ENCODE measurements around the gene IRAK3. TPM values are rescaled to one million over a fixed set of nuclear protein-coding genes. Genes with fewer than 3 reads are reported as not detected.

The IRAK3 gene
- polyA plus RNA-seq, 1 donor from 2014 or later, result 0.31 TPM

DNA sequence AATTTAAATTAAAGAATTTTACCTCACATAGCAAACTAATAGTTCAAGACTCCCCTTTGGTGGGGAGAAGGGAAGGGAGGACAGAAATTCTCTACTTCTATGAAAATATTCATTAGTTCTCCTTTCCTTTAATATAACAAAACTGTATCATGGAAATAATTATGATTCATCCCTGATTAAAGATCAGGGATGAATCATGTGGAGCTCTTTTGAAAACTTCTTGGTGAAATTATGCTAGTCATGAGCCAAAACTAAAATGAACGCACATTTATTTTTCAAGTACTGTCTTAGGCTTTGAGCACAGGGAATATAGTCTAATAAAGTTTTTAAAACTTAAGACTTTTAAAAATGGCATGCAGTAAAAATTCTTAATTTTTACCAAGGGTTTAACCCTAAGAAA, 36.3 kb upstream of the IRAK3 start:
- H4K20me1 ChIP-seq (ENCODE audit: insufficient read depth), result no peaks in the 10 kb centered on the region
- H3K79me2 ChIP-seq (replicated peaks; ENCODE audit: insufficient read depth, low read length), result no peaks in the 10 kb centered on the region
- no peak overlapping the region for H3K27ac ChIP-seq (ENCODE audit: low read length)
- TF ChIP-seq TAF1 (IDR thresholded peaks at IDR 0.05; ENCODE audit: low read depth) (no peak), EZH2 (IDR thresholded peaks at IDR 0.05; ENCODE audit: borderline replicate concordance, insufficient read depth, low read length, poor library complexity, severe bottlenecking) (no peak), RAD21 (conservative IDR thresholded peaks at IDR 0.05) (no peak), POLR2AphosphoS5 (IDR thresholded peaks at IDR 0.05) (no peak), MXI1 (conservative IDR thresholded peaks at IDR 0.05; ENCODE audit: poor library complexity, severe bottlenecking) (no peak)
- TF ChIP-seq, protein P1, sequence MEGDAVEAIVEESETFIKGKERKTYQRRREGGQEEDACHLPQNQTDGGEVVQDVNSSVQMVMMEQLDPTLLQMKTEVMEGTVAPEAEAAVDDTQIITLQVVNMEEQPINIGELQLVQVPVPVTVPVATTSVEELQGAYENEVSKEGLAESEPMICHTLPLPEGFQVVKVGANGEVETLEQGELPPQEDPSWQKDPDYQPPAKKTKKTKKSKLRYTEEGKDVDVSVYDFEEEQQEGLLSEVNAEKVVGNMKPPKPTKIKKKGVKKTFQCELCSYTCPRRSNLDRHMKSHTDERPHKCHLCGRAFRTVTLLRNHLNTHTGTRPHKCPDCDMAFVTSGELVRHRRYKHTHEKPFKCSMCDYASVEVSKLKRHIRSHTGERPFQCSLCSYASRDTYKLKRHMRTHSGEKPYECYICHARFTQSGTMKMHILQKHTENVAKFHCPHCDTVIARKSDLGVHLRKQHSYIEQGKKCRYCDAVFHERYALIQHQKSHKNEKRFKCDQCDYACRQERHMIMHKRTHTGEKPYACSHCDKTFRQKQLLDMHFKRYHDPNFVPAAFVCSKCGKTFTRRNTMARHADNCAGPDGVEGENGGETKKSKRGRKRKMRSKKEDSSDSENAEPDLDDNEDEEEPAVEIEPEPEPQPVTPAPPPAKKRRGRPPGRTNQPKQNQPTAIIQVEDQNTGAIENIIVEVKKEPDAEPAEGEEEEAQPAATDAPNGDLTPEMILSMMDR (IDR thresholded peaks at IDR 0.05; ENCODE audit: poor library complexity, severe bottlenecking), result no peak
- H3K9ac ChIP-seq (ENCODE audit: low read length), result no peak overlapping the region
- no peaks in the 10 kb centered on the region for H3K27me3 ChIP-seq (ENCODE audit: insufficient read depth, low read depth, low read length)
- H3K4me2 ChIP-seq (ENCODE audit: low read length), result no peak overlapping the region
- H2AFZ ChIP-seq (ENCODE audit: low read depth, low read length), result no peak overlapping the region
- no peaks in the 10 kb centered on the region for H3F3A ChIP-seq (ENCODE audit: insufficient read depth, low read length, poor library complexity, severe bottlenecking)
- no peaks in the 10 kb centered on the region for H3K36me3 ChIP-seq (ENCODE audit: insufficient read depth, low read length)
- no peaks in the 10 kb centered on the region for H3K9me2 ChIP-seq (ENCODE audit: insufficient read depth, low read length)
- H3K4me3 ChIP-seq (ENCODE audit: low read length), result no peak overlapping the region
- H3K9me3 ChIP-seq (ENCODE audit: low read length), result no peaks in the 10 kb centered on the region

DNA sequence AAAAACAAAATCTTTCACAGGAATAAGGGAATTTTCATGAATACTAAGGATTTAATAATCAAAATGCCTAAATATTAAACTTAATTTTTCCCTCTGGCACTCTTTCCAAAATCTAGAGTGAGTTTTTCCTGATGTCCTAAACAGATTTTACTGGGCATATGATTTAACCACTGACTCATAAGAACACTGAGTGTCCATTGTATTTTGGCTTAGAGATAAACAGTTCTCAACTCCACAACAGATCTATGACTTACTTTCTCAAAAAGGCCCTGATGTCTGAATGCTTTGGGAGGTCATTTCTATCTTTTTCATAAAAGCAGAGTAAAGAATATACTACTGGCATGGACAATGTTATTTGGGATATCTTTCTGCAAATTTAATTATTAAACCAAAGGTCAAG, 34.2 kb upstream of the IRAK3 start:
- Histone ChIP-seq H3K4me2 (ENCODE audit: low read length) (no peak overlapping the region), H3K9me2 (ENCODE audit: insufficient read depth, low read length) (no peaks in the 10 kb centered on the region), H3K79me2 (replicated peaks; ENCODE audit: insufficient read depth, low read length) (no peaks in the 10 kb centered on the region), H3K4me3 (ENCODE audit: low read length) (no peak overlapping the region), H3K36me3 (ENCODE audit: insufficient read depth, low read length) (no peaks in the 10 kb centered on the region), H3K9me3 (ENCODE audit: low read length) (peaks cover 4% of the 10 kb centered on the region), H2AFZ (ENCODE audit: low read depth, low read length) (no peak overlapping the region), H3K27ac (ENCODE audit: low read length) (no peak overlapping the region), H3K9ac (ENCODE audit: low read length) (no peak overlapping the region), H4K20me1 (ENCODE audit: insufficient read depth) (no peaks in the 10 kb centered on the region), H3F3A (ENCODE audit: insufficient read depth, low read length, poor library complexity, severe bottlenecking) (no peaks in the 10 kb centered on the region), H3K27me3 (ENCODE audit: insufficient read depth, low read depth, low read length) (no peaks in the 10 kb centered on the region)
- TF ChIP-seq RAD21 (conservative IDR thresholded peaks at IDR 0.05) (no peak), SMC3 (conservative IDR thresholded peaks at IDR 0.05; ENCODE audit: poor library complexity) (no peak), POLR2AphosphoS5 (IDR thresholded peaks at IDR 0.05) (no peak), EZH2 (IDR thresholded peaks at IDR 0.05; ENCODE audit: borderline replicate concordance, insufficient read depth, low read length, poor library complexity, severe bottlenecking) (no peak), EP300 (conservative IDR thresholded peaks at IDR 0.05; ENCODE audit: poor library complexity, severe bottlenecking) (no peak), TAF1 (IDR thresholded peaks at IDR 0.05; ENCODE audit: low read depth) (no peak), MXI1 (conservative IDR thresholded peaks at IDR 0.05; ENCODE audit: poor library complexity, severe bottlenecking) (no peak)
- TF ChIP-seq, protein P1 (IDR thresholded peaks at IDR 0.05; ENCODE audit: poor library complexity, severe bottlenecking), result no peak
- TF ChIP-seq, protein P2, sequence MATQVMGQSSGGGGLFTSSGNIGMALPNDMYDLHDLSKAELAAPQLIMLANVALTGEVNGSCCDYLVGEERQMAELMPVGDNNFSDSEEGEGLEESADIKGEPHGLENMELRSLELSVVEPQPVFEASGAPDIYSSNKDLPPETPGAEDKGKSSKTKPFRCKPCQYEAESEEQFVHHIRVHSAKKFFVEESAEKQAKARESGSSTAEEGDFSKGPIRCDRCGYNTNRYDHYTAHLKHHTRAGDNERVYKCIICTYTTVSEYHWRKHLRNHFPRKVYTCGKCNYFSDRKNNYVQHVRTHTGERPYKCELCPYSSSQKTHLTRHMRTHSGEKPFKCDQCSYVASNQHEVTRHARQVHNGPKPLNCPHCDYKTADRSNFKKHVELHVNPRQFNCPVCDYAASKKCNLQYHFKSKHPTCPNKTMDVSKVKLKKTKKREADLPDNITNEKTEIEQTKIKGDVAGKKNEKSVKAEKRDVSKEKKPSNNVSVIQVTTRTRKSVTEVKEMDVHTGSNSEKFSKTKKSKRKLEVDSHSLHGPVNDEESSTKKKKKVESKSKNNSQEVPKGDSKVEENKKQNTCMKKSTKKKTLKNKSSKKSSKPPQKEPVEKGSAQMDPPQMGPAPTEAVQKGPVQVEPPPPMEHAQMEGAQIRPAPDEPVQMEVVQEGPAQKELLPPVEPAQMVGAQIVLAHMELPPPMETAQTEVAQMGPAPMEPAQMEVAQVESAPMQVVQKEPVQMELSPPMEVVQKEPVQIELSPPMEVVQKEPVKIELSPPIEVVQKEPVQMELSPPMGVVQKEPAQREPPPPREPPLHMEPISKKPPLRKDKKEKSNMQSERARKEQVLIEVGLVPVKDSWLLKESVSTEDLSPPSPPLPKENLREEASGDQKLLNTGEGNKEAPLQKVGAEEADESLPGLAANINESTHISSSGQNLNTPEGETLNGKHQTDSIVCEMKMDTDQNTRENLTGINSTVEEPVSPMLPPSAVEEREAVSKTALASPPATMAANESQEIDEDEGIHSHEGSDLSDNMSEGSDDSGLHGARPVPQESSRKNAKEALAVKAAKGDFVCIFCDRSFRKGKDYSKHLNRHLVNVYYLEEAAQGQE (IDR thresholded peaks at IDR 0.05; ENCODE audit: borderline replicate concordance), result no peak
